Keratinocyte (primary cell): ENCODE data around the gene CDKL5. TPM values are rescaled to one million over a fixed set of nuclear protein-coding genes. Genes with fewer than 3 reads are reported as not detected.

ENCODE experiments used
- DNase-seq: peaks from one replicate; pipeline ENCODE4 v3.0.0-alpha.2; 2011; ENCODE audit warnings: low read depth, missing footprints, low spot score
- FAIRE-seq: peaks from 2 replicates; lab custom pipeline; 2011; peaks lifted over from hg19 to GRCh38; lab: Jason Lieb, UNC
- H2AFZ ChIP-seq: 2 replicates; pipeline ENCODE4 v1.6.0; 2012; ENCODE audit warnings: low read length, control low read depth, inconsistent platforms; ENCODE audit not compliant: control insufficient read depth
- H3K27ac ChIP-seq: 2 replicates; pipeline ENCODE4 v1.5.1; 2011; ENCODE audit warnings: low read length; ENCODE audit not compliant: control insufficient read depth, insufficient read depth
- H3K27me3 ChIP-seq: 3 replicates; pipeline ENCODE4 v1.6.0; 2011; ENCODE audit warnings: low read length; ENCODE audit not compliant: control insufficient read depth, insufficient read depth; ENCODE audit errors: extremely low read depth
- H3K36me3 ChIP-seq, 2 experiments: 2 replicates in 1 of 2; 3 replicates in 1 of 2; pipeline ENCODE4 v1.5.1; 2011; ENCODE audit warnings: low read length in 2 of 2, mild to moderate bottlenecking in 1 of 2; ENCODE audit not compliant: control insufficient read depth in 2 of 2, insufficient read depth in 2 of 2; ENCODE audit errors: extremely low read depth in 1 of 2
- H3K4me1 ChIP-seq: 3 replicates; pipeline ENCODE4 v1.5.1; 2011; ENCODE audit warnings: low read length; ENCODE audit not compliant: control insufficient read depth, insufficient read depth; ENCODE audit errors: extremely low read depth
- H3K4me2 ChIP-seq: 3 replicates; pipeline ENCODE4 v1.6.0; 2011; ENCODE audit warnings: low read depth, low read length; ENCODE audit not compliant: control insufficient read depth, insufficient read depth; ENCODE audit errors: extremely low read depth
- H3K4me3 ChIP-seq, 3 experiments: fragments of 200-600 bp in 1 of 3; sonication (generic) in 1 of 3; 2 replicates in 2 of 3; 3 replicates in 1 of 3; pipeline ENCODE4 v1.5.1; 2011 to 2016; ENCODE audit warnings: low read length in 3 of 3, mild to moderate bottlenecking in 3 of 3, control low read depth in 2 of 3, inconsistent platforms in 1 of 3, low read depth in 1 of 3, mixed read lengths in 1 of 3, mixed run types in 1 of 3, moderate library complexity in 1 of 3; ENCODE audit not compliant: control insufficient read depth in 2 of 3, insufficient read depth in 2 of 3; ENCODE audit errors: extremely low read depth in 1 of 3
- H3K79me2 ChIP-seq: 2 replicates; pipeline ENCODE4 v1.6.0; 2012; ENCODE audit warnings: low read length; ENCODE audit not compliant: control insufficient read depth, insufficient read depth
- H3K9ac ChIP-seq: 3 replicates; pipeline ENCODE4 v1.6.0; 2011; ENCODE audit warnings: low read length; ENCODE audit not compliant: control insufficient read depth, insufficient read depth; ENCODE audit errors: extremely low read depth
- H3K9me1 ChIP-seq: 3 replicates; pipeline ENCODE4 v1.6.0; 2011; ENCODE audit warnings: low read length; ENCODE audit not compliant: control insufficient read depth, insufficient read depth; ENCODE audit errors: extremely low read depth
- H3K9me3 ChIP-seq: 2 replicates; pipeline ENCODE4 v1.5.1; 2012; ENCODE audit warnings: low read depth, low read length; ENCODE audit not compliant: control insufficient read depth
- H4K20me1 ChIP-seq: 3 replicates; pipeline ENCODE4 v1.6.0; 2011; ENCODE audit warnings: low read length; ENCODE audit not compliant: control insufficient read depth, insufficient read depth; ENCODE audit errors: extremely low read depth
- EZH2 ChIP-seq: IDR thresholded peaks from one replicate; pipeline ENCODE4 v1.6.1; 2012; ENCODE audit warnings: inconsistent platforms, mild to moderate bottlenecking, low read length, moderate library complexity
- dilution Hi-C: fragments of 300-500 bp; cut with MboI; formaldehyde crosslinking; loops from one replicate; pipeline ENCODE4 v1.7.0; 2020; ENCODE audit warnings: low sequenced_read_pairs; ENCODE audit not compliant: extremely low pct_ligation_motif_present
- polyA plus RNA-seq, 5 experiments: library from polyadenylated mRNA; depleted of rRNA in 3 of 5; stranded (reverse) in 3 of 5; stranded (forward) in 1 of 5; unstranded in 1 of 5; fragments of >200 nt; gene quantifications; 1 replicate in 1 of 5; 2 replicates in 3 of 5; 3 replicates in 1 of 5; pipeline versions ENCODE4 v1.2.1 to v1.2.3, GENCODE V29; 2011 to 2012; ENCODE audit warnings: missing spikeins in 2 of 5, low read depth in 1 of 5, low replicate concordance in 1 of 5
- TF ChIP-seq, protein P1 (sequence below), 3 experiments: IDR thresholded peaks in 1 of 3; conservative IDR thresholded peaks in 1 of 3; optimal IDR thresholded peaks in 1 of 3; 2 replicates in 2 of 3; 3 replicates in 1 of 3; pipeline versions ENCODE3 to v1.5.1; 2011; ENCODE audit warnings: low read length in 3 of 3, mild to moderate bottlenecking in 3 of 3, moderate library complexity in 2 of 3, control low read depth in 1 of 3, inconsistent platforms in 1 of 3; ENCODE audit not compliant: insufficient read depth in 2 of 3; ENCODE audit errors: extremely low read depth in 1 of 3

The CDKL5 gene
- polyA plus RNA-seq, 1 donor (not counting 4 experiments of a cell fraction or from before 2014, with no cell fraction given), result 3.4 TPM

DNA sequence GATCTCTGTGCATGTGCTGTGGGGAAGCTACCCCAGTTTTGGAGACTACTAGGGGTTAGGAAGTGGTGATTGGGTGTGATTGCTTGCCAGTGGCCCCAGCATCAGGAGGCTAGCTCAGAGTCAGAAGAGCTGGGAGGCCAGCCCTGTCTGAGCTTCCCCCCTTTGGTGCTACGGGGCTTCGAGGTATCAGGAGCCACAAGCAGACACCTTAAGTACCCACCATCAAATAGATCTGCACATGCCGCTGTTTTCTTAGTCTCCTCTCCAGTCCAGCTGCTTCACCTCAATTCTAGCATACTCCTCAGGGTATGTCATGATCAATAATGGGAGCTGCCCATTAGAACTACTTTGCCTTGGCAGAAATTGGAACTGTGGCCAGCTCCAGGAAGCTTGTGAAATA, 271.2 kb downstream of the CDKL5 start:
- Histone ChIP-seq H3K36me3 (no peaks in the 10 kb centered on the region), H3K9me1 (no peaks in the 10 kb centered on the region), H3K27me3 (peaks cover 10% of the 10 kb centered on the region), H3K4me1 (no peaks in the 10 kb centered on the region), H3K4me2 (no peak overlapping the region), H4K20me1 (no peaks in the 10 kb centered on the region), H3K79me2 (no peaks in the 10 kb centered on the region), H3K4me3 (no peak overlapping the region), H2AFZ (no peak overlapping the region), H3K27ac (no peak overlapping the region), H3K9me3 (no peaks in the 10 kb centered on the region), H3K9ac (no peak overlapping the region)
- FAIRE-seq (no peak), DNase-seq (no peak)
- TF ChIP-seq, protein P1, sequence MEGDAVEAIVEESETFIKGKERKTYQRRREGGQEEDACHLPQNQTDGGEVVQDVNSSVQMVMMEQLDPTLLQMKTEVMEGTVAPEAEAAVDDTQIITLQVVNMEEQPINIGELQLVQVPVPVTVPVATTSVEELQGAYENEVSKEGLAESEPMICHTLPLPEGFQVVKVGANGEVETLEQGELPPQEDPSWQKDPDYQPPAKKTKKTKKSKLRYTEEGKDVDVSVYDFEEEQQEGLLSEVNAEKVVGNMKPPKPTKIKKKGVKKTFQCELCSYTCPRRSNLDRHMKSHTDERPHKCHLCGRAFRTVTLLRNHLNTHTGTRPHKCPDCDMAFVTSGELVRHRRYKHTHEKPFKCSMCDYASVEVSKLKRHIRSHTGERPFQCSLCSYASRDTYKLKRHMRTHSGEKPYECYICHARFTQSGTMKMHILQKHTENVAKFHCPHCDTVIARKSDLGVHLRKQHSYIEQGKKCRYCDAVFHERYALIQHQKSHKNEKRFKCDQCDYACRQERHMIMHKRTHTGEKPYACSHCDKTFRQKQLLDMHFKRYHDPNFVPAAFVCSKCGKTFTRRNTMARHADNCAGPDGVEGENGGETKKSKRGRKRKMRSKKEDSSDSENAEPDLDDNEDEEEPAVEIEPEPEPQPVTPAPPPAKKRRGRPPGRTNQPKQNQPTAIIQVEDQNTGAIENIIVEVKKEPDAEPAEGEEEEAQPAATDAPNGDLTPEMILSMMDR (optimal IDR thresholded peaks at IDR 0.05 in 1 of 3, IDR thresholded peaks at IDR 0.05 in 1 of 3, conservative IDR thresholded peaks at IDR 0.05 in 1 of 3; ENCODE audit: extremely low read depth in 1 of 3, insufficient read depth in 2 of 3, low read length in 3 of 3), result no peak
- no peak for TF ChIP-seq EZH2
- dilution Hi-C loops, result no loop called here

- no peak overlapping the region for H3K9ac ChIP-seq
- H3K79me2 ChIP-seq, result no peaks in the 10 kb centered on the region
- no peak overlapping the region for H2AFZ ChIP-seq
- H3K4me2 ChIP-seq, result no peak overlapping the region
- TF ChIP-seq, protein P1 (optimal IDR thresholded peaks at IDR 0.05 in 1 of 3, IDR thresholded peaks at IDR 0.05 in 1 of 3, conservative IDR thresholded peaks at IDR 0.05 in 1 of 3; ENCODE audit: extremely low read depth in 1 of 3, insufficient read depth in 2 of 3, low read length in 3 of 3), result no peak
- no peak for TF ChIP-seq EZH2
- no peaks in the 10 kb centered on the region for H3K9me1 ChIP-seq
- H3K27me3 ChIP-seq, result peaks cover 10% of the 10 kb centered on the region
- H3K9me3 ChIP-seq, result no peaks in the 10 kb centered on the region
- peaks cover 4% of the 10 kb centered on the region for H3K4me1 ChIP-seq
- no peak overlapping the region for H3K27ac ChIP-seq
- no peaks in the 10 kb centered on the region for H3K36me3 ChIP-seq
- dilution Hi-C loops, result no loop called here
- H4K20me1 ChIP-seq, result no peaks in the 10 kb centered on the region
- no peak overlapping the region for H3K4me3 ChIP-seq
- DNase-seq (no peak), FAIRE-seq (no peak)
Observed at GRCh38 chrX:18698737-18699650, 273.6 kb downstream of the CDKL5 start.
